ENCODE results near the gene CTSK.

DNA sequence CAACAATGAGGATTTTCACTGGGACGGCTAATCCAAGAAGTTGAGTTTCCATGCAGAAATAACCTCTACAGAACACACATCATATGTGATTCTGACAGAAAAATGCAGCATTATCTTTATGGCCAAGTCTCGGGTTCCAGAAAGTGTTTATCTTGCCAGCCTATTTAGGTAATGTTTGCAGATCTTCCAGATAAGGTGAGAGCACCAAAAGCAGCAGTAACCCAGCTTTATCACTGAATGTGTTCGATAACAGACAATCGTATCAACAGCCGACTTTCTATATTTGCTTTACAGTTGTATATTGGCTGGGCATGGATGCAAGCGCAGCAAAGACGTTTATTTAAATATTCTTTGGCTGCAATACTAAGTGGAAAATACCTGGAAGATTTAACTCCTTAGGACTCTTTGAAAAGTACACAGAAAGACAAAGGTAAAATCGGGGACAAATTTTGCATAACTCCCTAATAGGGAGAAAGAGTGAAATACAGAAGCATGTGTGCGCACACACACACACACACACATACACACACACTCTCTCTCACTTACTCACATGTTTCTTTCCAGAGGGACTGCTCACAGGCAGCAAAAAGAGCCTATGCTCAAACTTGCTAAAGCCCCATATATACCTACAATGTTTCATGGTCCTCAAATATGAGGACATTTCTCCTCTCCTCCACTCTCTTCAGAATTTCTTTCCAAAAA is 3.0 kb upstream of the CTSK start:
- TF ChIP-seq, protein P1, sequence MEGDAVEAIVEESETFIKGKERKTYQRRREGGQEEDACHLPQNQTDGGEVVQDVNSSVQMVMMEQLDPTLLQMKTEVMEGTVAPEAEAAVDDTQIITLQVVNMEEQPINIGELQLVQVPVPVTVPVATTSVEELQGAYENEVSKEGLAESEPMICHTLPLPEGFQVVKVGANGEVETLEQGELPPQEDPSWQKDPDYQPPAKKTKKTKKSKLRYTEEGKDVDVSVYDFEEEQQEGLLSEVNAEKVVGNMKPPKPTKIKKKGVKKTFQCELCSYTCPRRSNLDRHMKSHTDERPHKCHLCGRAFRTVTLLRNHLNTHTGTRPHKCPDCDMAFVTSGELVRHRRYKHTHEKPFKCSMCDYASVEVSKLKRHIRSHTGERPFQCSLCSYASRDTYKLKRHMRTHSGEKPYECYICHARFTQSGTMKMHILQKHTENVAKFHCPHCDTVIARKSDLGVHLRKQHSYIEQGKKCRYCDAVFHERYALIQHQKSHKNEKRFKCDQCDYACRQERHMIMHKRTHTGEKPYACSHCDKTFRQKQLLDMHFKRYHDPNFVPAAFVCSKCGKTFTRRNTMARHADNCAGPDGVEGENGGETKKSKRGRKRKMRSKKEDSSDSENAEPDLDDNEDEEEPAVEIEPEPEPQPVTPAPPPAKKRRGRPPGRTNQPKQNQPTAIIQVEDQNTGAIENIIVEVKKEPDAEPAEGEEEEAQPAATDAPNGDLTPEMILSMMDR (IDR thresholded peaks at IDR 0.05; ENCODE audit: low read depth, low read length): no peak
- no peak for TF ChIP-seq EZH2phosphoT487 (IDR thresholded peaks at IDR 0.05; ENCODE audit: low read depth)
